Measurements from ENCODE around the gene EHD4.
A peak's percentile ranks its signal among the peaks of the same experiment; 100 is the strongest.

EHD4 gene

GRCh38 chr15:41989573-41990242 lies 17.4 kb upstream of the EHD4 start:
- POLR2A ChIA-PET: no interaction called here
- TF ChIP-seq, protein P1, sequence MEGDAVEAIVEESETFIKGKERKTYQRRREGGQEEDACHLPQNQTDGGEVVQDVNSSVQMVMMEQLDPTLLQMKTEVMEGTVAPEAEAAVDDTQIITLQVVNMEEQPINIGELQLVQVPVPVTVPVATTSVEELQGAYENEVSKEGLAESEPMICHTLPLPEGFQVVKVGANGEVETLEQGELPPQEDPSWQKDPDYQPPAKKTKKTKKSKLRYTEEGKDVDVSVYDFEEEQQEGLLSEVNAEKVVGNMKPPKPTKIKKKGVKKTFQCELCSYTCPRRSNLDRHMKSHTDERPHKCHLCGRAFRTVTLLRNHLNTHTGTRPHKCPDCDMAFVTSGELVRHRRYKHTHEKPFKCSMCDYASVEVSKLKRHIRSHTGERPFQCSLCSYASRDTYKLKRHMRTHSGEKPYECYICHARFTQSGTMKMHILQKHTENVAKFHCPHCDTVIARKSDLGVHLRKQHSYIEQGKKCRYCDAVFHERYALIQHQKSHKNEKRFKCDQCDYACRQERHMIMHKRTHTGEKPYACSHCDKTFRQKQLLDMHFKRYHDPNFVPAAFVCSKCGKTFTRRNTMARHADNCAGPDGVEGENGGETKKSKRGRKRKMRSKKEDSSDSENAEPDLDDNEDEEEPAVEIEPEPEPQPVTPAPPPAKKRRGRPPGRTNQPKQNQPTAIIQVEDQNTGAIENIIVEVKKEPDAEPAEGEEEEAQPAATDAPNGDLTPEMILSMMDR (IDR thresholded peaks at IDR 0.05; ENCODE audit: insufficient read depth, low read length, missing control alignments): peak; percentile 99
- no peak for DNase-seq (ENCODE audit: low read depth, low spot score)
- CTCF ChIA-PET: interaction anchor here (0.6 to 22.3 kb wide), 43 partner anchors 10 to 714 kb away, joined by 3 to 274 read pairs (median 4); partner anchors contain the start of gene EHD4
- H3K4me3 ChIP-seq (ENCODE audit: low read depth, low read length): no peak overlapping the region

- DNase-seq (ENCODE audit: low read depth, low spot score): no peak
- H3K4me3 ChIP-seq (ENCODE audit: low read depth, low read length): no peak overlapping the region
- TF ChIP-seq, protein P1 (IDR thresholded peaks at IDR 0.05; ENCODE audit: insufficient read depth, low read length, missing control alignments): no peak
- ChIA-PET CTCF (interaction anchor here (0.8 to 22.3 kb wide), 38 partner anchors 9 to 483 kb away, joined by 3 to 274 read pairs (median 4); partner anchors contain the start of gene EHD4), POLR2A (no interaction called here)
Observed at GRCh38 chr15:41988896-41989572, 16.7 kb upstream of the EHD4 start.

- CTCF ChIA-PET: interaction anchor here (0.9 to 22.3 kb wide), 15 partner anchors 8 to 149 kb away, joined by 3 to 274 read pairs (median 30); partner anchors contain the start of gene EHD4
- TF ChIP-seq, protein P1 (IDR thresholded peaks at IDR 0.05; ENCODE audit: insufficient read depth, low read length, missing control alignments): no peak
- no peak overlapping the region for H3K4me3 ChIP-seq (ENCODE audit: low read depth, low read length)
- no peak for DNase-seq (ENCODE audit: low read depth, low spot score)
- POLR2A ChIA-PET: no interaction called here
Observed at GRCh38 chr15:41987925-41988275, 15.5 kb upstream of the EHD4 start.

GRCh38 chr15:41987246-41987924 lies 15.0 kb upstream of the EHD4 start:
- no peak for DNase-seq (ENCODE audit: low read depth, low spot score)
- TF ChIP-seq, protein P1 (IDR thresholded peaks at IDR 0.05; ENCODE audit: insufficient read depth, low read length, missing control alignments): no peak
- ChIA-PET CTCF (interaction anchor here (0.6 to 22.3 kb wide), 13 partner anchors 8 to 149 kb away, joined by 3 to 274 read pairs (median 44); partner anchors contain the start of gene EHD4), POLR2A (no interaction called here)
- H3K4me3 ChIP-seq (ENCODE audit: low read depth, low read length): no peak overlapping the region

GRCh38 chr15:41985236-41986160 lies 13.1 kb upstream of the EHD4 start:
- DNase-seq (ENCODE audit: low read depth, low spot score): no peak
- TF ChIP-seq, protein P1 (IDR thresholded peaks at IDR 0.05; ENCODE audit: insufficient read depth, low read length, missing control alignments): no peak
- ChIA-PET CTCF (interaction anchor here (1.2 to 22.3 kb wide), 6 partner anchors 12 to 151 kb away, joined by 3 to 274 read pairs (median 95); no protein-coding TSS in a partner anchor), POLR2A (no interaction called here)
- H3K4me3 ChIP-seq (ENCODE audit: low read depth, low read length): no peak overlapping the region
